M059J (cell line): ENCODE measurements around the gene CCDC88C. TPM values are rescaled to one million over a fixed set of nuclear protein-coding genes. Genes with fewer than 3 reads are reported as not detected.
A peak's percentile ranks its signal among the peaks of the same experiment; 100 is the strongest.
"Not testable (repeated sequence)": the region's sequence is repeated elsewhere in the genome, so short reads cannot be mapped to it uniquely, and the experiment has no call there.

Experiments
- DNase-seq: peaks from one replicate; pipeline ENCODE4 v3.0.0-alpha.2; 2012; ENCODE audit warnings: low read depth
- total RNA-seq: library from RNA; depleted of rRNA; stranded (reverse); fragments of >200 nt; shearing (Covaris generic); gene quantifications from 2 replicates; pipeline ENCODE4 v1.2.3, GENCODE V29; 2014

The CCDC88C gene
- total RNA-seq, 1 experiment from 2014 or later, result 1.6 TPM

DNA sequence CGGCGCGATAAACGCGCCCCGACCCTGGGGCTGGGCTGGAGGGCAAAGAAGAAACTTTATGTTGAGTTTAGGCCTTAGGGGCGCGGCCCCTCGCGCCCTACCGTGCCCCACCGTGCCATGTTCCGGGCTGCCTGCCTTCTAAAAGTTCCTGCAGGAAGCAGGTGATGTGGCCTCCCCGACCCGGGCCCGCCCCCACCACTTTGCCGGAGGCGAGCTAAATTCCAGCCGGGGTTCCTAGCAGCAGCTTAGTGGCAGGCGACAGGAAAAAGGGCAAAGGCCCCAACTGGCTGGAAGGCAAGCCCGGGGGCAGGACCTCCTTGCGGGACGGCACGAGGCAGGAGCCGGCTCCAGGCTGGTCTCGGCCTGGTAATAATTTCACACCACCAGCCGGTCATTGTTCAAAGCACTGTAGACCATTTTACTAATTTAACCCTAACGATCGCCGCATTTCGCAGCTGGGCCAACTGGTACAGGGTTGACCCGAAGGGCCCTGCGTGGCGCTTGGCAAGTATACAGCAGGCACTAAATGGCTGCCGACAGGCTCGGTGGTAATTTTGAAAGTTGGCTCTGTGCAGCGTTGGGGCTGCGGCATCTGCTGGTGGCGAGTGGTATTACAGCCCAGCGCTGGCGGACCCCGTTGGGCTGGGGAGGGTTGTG is 895 bp upstream of the CCDC88C start:
- DNase-seq, result peak; percentile 41

GRCh38 chr14:91417983-91418386 is 365 bp upstream of the CCDC88C start:
- no peak for DNase-seq

DNA sequence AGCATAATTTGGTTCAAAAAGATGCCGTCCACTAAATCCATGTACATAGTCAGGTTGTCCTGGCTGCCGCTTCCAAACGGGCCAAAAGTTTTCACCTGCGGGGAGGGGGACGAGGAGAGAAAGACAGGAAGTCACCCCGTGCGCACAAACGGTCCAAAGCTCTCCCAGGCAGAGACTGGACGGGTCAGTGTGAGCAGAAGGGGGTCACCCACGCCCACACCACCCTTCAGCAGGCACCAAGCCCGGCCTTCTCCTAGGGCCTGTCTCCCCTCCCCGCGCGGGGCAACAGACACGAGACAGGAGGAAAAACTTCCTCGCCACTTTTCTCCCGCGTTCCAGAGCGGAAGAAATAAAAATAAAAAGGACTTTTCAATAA is 888 bp downstream of the CCDC88C start:
- DNase-seq, result no peak

- DNase-seq, result no peak
These were observed 1.6 kb downstream of the CCDC88C start for GRCh38 chr14:91415794-91416743.

- DNase-seq, result no peak
These were observed 3.2 kb downstream of the CCDC88C start for GRCh38 chr14:91414475-91414833.

DNA sequence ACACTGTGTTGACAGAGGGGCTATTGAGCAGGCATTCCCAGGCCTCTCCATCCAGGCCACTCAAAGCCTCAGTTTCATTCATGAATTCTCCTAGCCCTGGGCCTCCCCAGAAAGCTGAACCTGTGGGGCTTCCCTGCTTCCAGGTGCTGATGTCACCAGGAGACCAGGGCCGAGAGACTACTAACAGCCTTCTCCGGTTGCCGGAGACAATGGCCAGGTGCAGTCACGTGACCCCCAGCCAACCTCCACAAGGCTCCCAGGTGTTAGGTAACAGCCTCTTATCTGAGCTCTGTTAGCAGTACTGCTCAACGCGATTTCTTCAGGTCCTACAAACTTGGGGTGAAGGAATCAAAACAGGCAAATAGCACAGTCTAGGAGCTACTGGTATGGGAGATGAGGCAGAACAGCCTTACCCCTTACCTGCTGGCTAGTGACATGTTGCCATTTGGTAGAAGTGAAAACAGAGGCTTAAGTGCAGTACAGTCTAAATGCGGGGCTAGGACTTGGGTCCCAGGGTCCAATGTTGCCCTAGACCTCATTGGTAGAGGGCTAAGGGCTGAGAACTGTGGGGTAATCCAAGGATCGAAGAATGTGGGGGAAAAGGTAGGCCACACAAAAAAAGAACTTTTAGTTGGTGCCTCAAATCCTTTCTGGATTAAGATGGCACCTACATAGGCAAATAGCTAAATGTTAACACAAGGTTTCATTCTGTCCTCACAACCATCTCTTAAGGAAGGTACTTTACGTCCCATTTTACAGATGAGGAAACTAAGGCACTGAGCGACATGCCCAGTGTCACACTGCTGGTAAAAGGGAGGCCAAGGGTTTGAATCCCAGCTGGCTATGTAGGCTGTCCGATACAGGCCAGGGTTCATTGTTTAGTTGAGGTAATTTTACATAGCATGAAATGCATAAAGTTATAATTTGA is 3.8 kb downstream of the CCDC88C start:
- DNase-seq, result no peak

DNA sequence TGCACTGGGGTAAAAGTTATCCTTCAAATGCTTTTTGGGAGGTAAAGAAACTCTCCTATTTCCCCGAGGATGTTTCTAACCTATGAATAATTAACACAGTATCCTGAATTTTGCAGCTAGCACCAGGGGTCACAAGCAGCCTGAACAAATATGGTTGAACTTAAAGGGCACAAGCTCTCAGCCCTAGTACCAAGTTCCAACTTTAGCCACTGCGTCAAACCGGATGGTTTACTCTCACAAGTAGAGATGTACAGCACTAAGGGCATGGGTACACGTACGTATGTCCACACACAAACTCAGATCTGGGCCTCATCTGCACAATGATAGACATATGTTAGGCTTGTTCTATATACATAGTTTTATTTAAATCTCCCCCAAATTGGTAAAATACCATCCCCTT is 4.7 kb downstream of the CCDC88C start:
- no peak for DNase-seq

GRCh38 chr14:91410771-91411536 is 6.7 kb downstream of the CCDC88C start:
- no peak for DNase-seq

DNA sequence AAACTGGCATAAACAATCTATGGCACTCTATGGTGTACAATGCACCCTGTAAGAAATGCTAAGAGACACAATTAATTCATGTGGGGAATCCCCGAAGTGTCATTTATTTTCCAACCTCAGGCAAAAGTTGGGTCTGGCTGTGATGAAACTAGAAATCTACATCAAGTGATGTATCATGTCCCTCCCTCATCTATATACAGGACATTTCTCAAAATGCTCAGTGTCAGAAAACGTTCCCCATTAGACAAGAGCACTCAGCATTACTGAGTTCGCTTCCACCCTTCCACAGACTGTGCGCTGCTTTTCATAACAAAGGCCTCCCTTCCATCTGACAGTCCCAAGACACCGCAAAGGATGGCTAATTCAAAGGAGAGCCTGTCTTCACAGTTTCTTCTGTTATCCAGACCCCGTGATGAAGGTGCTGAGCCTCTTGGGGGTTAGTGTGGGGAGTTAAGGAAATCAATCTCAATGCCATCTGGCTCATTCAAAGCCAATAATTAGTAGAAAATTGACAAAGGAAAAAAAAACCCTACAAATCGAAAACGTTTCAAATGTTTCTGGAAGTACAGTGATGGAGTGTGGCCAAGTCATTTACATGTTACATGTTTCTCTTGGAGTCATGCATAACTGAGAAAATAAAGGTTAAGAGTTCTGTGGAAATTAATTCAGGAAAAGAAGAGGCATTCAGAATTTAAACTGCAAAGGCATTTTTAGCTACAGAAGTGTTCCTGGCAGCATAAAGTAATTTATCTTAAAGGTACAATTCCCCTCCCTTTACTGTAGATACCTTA is 7.5 kb downstream of the CCDC88C start:
- DNase-seq, result no peak

GRCh38 chr14:91409240-91409639 is 8.4 kb downstream of the CCDC88C start:
- not testable (repeated sequence) for DNase-seq

DNA sequence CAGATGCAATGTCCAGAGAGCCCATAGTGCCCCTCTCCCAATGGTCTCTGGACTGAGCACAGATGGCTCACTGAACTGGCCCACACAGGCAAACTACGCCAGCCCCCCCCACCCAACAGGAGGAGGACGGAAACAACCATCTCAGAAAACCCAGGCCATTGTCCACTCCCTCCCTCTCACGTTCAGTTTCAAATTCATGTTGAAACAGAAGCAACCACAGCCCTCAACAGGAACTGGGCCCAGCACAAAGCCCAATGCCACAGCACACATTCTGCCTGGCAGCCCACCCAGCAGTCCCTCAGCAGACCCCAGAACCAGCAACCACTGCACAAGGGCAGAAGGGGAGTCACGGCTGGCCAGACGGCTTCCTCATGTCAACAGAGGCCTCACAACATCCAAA is 10.6 kb downstream of the CCDC88C start:
- no peak for DNase-seq

DNA sequence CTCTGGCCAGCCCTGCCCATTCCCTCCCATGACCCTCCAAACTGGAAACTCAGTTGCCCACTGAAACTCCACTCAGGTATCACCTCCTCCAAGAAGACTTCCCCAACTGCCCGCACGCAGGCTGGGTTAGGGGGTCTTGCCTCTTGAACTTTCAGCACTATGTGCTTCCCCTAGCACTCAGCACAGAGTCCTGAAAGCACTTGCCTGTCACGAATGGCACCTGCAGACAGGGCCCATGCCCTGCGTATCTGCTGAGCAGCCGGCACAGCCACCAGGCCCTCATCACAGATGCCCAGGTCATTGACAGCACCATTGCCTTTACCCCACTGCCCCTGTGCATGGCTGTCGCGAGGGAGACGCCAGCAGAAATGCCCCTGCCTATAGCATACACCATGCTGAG is 11.2 kb downstream of the CCDC88C start:
- no peak for DNase-seq

- DNase-seq, result no peak
These were observed 11.7 kb downstream of the CCDC88C start for GRCh38 chr14:91405724-91406435.

- DNase-seq, result no peak
These were observed 12.3 kb downstream of the CCDC88C start for GRCh38 chr14:91405241-91405721.

GRCh38 chr14:91402771-91403600 is 14.6 kb downstream of the CCDC88C start:
- no peak for DNase-seq

DNA sequence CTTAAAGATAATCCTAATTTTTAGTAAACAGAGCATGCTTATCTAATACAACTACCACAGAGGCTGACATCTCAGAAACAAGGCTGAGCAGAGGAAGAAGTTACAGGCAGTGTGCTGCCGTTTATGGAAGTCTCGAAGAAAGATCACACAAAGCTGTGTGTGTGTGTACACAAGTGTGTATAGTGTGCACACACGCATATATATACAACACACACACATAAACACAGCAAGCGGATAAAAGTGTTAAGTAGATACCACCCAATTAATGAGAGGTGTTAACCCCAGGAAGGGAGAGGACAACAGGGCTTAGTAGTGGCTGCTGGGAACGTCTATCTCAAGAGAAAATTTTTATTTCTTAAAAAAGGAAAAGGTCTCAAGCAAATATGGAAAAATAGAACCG is 15.3 kb downstream of the CCDC88C start:
- DNase-seq, result no peak

GRCh38 chr14:91401751-91402150 is 15.9 kb downstream of the CCDC88C start:
- DNase-seq, result no peak

DNA sequence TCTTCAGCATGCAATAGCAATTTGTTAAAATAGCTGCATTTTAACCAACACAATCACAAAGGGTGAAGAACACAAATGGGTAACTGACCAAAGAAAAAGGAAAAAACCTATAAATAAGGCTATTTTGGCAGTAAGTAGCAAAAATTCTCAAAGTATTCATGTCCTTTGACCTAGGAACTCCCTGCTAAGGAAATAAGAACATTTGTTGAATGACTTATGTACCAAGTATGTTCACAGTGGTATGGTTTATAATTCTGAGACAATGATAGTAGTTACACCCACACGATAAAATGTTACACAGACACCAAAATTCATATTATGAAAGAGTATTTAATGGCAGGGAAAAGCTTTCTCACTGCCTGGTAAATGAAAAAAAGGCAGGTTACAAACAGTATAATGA is 16.9 kb downstream of the CCDC88C start:
- DNase-seq, result no peak
